Measurements from ENCODE around the gene KRTAP2-2. TPM values are rescaled to one million over a fixed set of nuclear protein-coding genes. Genes with fewer than 3 reads are reported as not detected.
"Not testable (repeated sequence)": the region's sequence is repeated elsewhere in the genome, so short reads cannot be mapped to it uniquely, and the experiment has no call there.

Gene KRTAP2-2
- polyA plus RNA-seq, 1 experiment = 0.16 TPM

GRCh38 chr17:41098042-41098441 is 43.0 kb upstream of the KRTAP2-2 start, which contains the start of gene KRTAP4-8:
Gene KRTAP4-8 (minus strand): TSS chr17:41098142. CDS start chr17:41098084, 58 bp downstream.
- no peak within 1 kb of the TSS for H3K4me3 ChIP-seq (ENCODE audit: low read depth, low read length)
- no peaks in the 10 kb centered on the region for H3K27me3 ChIP-seq (ENCODE audit: control insufficient read depth, insufficient read depth, low read length)
- POLR2A ChIA-PET = no interaction called here
- DNase-seq (ENCODE audit: low read depth) = no peak
- TF ChIP-seq CTCF (IDR thresholded peaks at IDR 0.05; ENCODE audit: insufficient read depth, low read depth, low read length) = no peak
- no peaks in the 10 kb centered on the region for H3K36me3 ChIP-seq (ENCODE audit: control insufficient read depth, insufficient read depth, low read length)
- CTCF ChIA-PET = interaction anchor here (1.1 kb wide), 1 partner anchor 13 kb away, joined by 3 read pairs; no protein-coding TSS in a partner anchor

GRCh38 chr17:41096055-41096454 is 41.0 kb upstream of the KRTAP2-2 start:
- Histone ChIP-seq H3K4me3 (ENCODE audit: low read depth, low read length) (no peak overlapping the region), H3K36me3 (ENCODE audit: control insufficient read depth, insufficient read depth, low read length) (no peaks in the 10 kb centered on the region), H3K27me3 (ENCODE audit: control insufficient read depth, insufficient read depth, low read length) (no peaks in the 10 kb centered on the region)
- no peak for DNase-seq (ENCODE audit: low read depth)
- no peak for TF ChIP-seq CTCF (IDR thresholded peaks at IDR 0.05; ENCODE audit: insufficient read depth, low read depth, low read length)
- CTCF ChIA-PET = interaction anchor here (0.8 kb wide), 1 partner anchor 290 kb away, joined by 3 read pairs; no protein-coding TSS in a partner anchor
- POLR2A ChIA-PET = no interaction called here

GRCh38 chr17:41088760-41089352 is 33.8 kb upstream of the KRTAP2-2 start:
- H3K36me3 ChIP-seq (ENCODE audit: control insufficient read depth, insufficient read depth, low read length); H3K27me3 ChIP-seq (ENCODE audit: control insufficient read depth, insufficient read depth, low read length); POLR2A ChIA-PET; DNase-seq (ENCODE audit: low read depth); H3K4me3 ChIP-seq (ENCODE audit: low read depth, low read length): not testable (repeated sequence)
- CTCF ChIA-PET = interaction anchor here (0.8 kb wide), 1 partner anchor 14 kb away, joined by 3 read pairs; no protein-coding TSS in a partner anchor

- H3K4me3 ChIP-seq (ENCODE audit: low read depth, low read length); H3K36me3 ChIP-seq (ENCODE audit: control insufficient read depth, insufficient read depth, low read length); POLR2A ChIA-PET; DNase-seq (ENCODE audit: low read depth); H3K27me3 ChIP-seq (ENCODE audit: control insufficient read depth, insufficient read depth, low read length): not testable (repeated sequence)
- CTCF ChIA-PET = interaction anchor here (0.9 kb wide), 1 partner anchor 13 kb away, joined by 3 read pairs; the partner anchor contains the start of gene KRTAP4-8
Measured at GRCh38 chr17:41084100-41084856, 29.2 kb upstream of the KRTAP2-2 start, which contains the start of gene KRTAP4-7. Gene KRTAP4-7 (plus strand): TSS chr17:41084150. CDS start chr17:41084207, 57 bp downstream.

GRCh38 chr17:41083427-41083826 is 28.4 kb upstream of the KRTAP2-2 start:
- DNase-seq (ENCODE audit: low read depth) = peak; percentile 50

GRCh38 chr17:41082626-41083025 is 27.6 kb upstream of the KRTAP2-2 start:
- no peaks in the 10 kb centered on the region for H3K36me3 ChIP-seq (ENCODE audit: control insufficient read depth, insufficient read depth, low read length)
- ChIA-PET POLR2A (interaction anchor here (1.0 kb wide), 1 partner anchor 21 kb away, joined by 3 read pairs; no protein-coding TSS in a partner anchor), CTCF (no interaction called here)
- no peak for DNase-seq (ENCODE audit: low read depth)
- TF ChIP-seq CTCF (IDR thresholded peaks at IDR 0.05; ENCODE audit: insufficient read depth, low read depth, low read length) = no peak
- no peak overlapping the region for H3K4me3 ChIP-seq (ENCODE audit: low read depth, low read length)
- H3K27me3 ChIP-seq (ENCODE audit: control insufficient read depth, insufficient read depth, low read length) = no peaks in the 10 kb centered on the region

More at GRCh38 chr17:41083427-41083826, 28.4 kb upstream of the KRTAP2-2 start:
- H3K4me3 ChIP-seq (ENCODE audit: low read depth, low read length); CTCF ChIA-PET; H3K27me3 ChIP-seq (ENCODE audit: control insufficient read depth, insufficient read depth, low read length); H3K36me3 ChIP-seq (ENCODE audit: control insufficient read depth, insufficient read depth, low read length): not testable (repeated sequence)
- POLR2A ChIA-PET = interaction anchor here (1.0 kb wide), 1 partner anchor 21 kb away, joined by 3 read pairs; no protein-coding TSS in a partner anchor
